ENCODE results near the gene NEDD4L. TPM values are rescaled to one million over a fixed set of nuclear protein-coding genes. Genes with fewer than 3 reads are reported as not detected.
"Not testable (repeated sequence)": the region's sequence is repeated elsewhere in the genome, so short reads cannot be mapped to it uniquely, and the experiment has no call there.

Gene NEDD4L
- polyA plus RNA-seq, 1 donor: 140 TPM

DNA sequence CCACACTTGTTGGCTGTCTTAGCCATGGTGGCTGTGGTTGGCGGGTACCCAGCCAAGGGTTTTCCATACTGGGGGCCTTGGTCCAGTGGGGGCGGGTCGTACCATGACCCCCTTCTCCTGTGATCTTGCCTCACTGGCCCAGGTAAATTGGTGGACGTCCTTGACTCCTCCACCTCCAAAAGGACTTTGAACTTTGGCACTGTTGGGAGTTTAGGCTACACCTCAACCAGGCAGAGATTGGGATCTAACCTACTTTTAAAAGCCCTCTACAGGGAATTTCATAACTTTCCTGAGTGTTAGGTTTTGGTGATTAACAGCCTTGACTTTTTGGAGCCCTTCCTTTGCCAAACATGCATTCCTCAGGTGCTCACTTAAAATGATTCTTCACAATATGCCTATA lies 106.7 kb downstream of the NEDD4L start:
- DNase-seq: no peak

DNA sequence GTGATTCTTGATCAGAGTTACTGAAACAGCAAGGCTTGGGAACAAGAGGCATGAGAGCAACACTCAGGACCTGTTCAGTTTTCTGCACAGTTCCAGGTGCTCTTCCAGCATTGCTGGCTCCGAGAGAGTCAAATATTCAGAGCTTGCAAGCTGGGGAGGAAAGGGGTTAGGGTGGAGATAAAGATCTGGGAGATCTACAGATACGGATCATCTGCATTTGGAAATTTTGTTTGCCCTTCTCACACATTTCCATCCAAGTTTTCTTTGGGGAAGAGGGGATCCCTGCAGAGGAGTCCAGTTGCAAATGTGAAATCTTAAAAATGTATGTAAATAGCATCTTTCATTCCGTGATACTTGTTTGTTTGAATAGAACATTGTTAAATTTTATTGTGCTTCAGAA lies 108.2 kb downstream of the NEDD4L start:
- no peak for DNase-seq

DNA sequence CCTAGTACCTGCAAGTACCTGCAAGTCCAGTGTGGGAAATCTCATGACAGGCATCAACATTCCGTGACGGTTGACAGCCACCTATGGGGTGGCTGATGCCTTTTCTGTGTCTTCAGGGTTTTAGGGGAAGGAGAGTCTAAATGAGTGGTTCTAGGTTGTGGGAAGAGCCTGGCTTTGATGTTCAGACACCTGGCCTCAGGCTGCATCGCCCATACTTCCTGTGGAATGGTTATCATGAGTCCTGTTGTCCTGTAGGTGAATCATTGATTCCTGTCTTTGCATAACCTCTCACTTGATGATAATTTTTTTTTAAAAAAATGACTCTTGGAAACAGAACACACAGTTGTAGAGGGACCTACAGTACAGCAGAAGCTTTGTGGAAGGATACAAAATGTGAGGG lies 108.9 kb downstream of the NEDD4L start:
- no peak for DNase-seq

DNA sequence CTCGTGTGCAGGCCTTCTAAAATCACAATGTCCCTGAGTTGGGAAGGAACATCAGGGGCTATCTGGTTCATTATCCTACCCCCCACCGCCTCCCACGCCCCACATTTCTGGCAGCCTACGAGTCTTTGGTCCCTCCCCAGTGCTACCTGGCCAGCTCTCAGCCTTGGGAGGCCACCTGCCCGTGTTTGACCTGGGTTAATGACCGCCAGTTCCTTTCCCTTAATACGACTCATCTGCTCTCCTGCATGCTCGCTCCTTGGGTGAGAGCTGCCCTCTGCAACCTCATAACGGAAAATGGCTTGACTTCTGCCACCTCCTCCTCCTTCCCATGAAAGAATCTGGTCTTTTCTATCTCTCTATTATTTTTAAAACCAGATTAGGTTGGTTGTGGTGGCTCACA lies 112.5 kb downstream of the NEDD4L start:
- no peak for DNase-seq

DNA sequence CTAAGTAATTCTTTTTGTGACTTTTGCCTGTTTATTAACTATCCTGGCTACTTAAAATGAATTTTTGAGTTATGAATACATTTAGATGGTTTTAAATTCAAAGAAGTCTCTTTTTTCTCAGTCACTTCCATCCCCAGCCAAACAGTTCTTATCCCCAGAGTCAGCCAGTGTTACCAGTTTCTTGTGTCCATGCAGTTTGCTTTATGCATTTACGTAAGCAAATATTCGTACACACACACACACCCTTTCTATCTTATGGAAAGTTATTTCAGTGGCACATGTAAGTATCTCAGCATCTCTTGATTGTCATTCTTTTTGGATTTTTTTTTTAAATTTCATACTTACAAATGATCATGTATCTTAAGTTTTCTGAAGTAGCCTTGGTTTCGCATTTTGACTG lies 113.2 kb downstream of the NEDD4L start:
- DNase-seq: no peak

DNA sequence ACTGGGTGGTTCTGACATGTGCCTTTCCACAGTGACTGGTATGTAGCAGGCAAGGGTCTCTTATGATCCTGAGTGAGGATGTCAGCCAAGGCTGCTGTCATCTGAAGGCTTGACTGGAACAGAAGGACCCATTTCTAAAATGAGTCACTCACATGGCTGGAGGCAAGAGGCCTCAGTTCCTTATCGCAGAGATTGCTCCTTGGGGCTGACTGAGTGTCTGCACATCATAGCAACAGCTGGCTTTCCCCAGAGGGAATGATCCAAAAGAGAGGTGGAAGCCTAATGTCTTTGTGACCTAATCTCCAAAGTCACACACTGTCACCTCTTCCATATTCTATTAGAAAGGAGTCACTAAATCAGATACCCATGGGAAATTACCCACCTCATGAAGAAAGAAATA lies 114.0 kb downstream of the NEDD4L start:
- DNase-seq: no peak

DNA sequence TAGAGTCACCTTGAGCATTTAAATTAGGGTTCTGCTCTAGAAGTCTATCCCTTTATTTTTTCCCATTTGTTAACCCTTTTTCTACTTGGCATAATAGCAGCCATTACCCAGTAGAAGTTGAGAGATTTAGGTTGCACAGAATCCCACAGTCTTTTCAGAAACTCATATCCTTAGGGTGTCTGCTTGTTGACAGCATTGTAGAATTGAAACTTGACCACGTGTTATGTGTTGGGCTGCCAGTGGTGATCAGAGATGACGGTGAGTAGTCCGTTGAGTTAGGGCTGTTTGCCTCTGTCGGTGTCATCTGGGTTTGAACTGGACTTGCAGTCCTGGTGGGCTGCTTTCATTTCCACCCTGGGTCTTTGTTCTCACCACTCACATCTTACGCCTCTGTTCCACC lies 114.4 kb downstream of the NEDD4L start:
- DNase-seq: no peak

DNA sequence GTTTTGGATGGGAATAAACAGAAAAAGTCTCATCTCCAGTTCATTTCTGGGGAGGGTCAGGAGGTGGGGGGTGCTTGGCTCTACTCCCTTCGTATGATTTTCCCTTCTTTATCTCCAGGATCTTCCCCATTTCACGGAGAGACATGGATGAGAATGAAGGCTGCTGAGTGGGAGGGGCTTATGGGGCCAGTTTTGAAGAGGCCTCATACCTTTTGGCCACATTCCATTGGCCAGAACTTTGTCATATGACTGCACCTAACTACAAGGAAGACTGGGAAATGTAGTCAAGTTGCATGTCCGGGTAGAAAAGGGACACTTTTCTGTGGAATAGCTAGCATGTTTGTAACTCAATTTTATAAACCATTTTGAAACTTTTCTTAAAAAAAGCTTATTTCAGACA lies 117.6 kb downstream of the NEDD4L start:
- DNase-seq: no peak

DNA sequence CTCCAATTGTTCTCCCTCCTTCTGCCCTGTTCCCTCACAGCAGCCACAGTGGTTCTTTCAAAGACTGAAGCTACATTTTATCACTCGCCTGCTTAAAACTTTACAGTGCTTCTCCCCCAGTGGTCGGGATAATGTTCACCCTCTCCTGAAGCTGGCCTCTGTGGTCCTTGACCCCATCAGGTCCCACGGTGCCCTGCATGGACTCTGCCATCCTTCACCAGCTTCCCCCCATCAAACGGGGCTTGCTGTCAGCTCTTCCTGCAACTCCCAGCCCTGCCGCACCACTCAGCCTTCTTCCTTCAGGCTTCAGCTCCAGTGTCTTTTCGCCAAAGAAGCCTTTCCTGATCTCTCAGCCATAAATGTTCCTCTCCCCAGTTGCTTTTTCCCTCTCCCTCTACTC lies 118.1 kb downstream of the NEDD4L start:
- DNase-seq: no peak

DNA sequence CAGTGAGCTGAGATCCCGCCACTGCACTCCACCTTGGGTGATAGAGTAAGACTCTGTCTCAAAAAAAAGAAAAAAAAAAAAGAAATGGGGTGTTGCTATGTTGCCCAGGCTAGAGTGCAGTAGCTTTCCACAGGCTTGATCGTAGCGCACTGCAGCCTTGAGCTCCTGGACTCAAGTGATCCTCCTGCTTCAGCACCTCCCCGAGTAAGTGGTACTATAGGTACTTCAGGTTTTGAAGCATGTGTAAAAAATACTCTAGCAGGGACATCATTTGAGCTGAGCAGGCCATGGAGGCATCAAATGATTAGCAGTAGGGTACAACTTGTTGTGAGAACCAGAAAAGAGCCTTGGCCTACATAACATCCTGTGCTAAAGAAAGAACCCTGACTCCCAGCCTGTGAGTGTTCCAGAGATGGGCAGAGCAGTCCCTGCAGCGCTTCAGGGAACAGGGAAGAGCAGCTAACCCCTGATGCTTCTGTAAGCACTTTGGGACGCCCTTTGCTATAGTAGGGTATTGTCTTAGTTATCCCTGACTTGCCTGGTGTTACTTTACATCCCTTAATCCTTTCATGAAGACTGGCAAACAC lies 119.1 kb downstream of the NEDD4L start:
- DNase-seq: no peak

DNA sequence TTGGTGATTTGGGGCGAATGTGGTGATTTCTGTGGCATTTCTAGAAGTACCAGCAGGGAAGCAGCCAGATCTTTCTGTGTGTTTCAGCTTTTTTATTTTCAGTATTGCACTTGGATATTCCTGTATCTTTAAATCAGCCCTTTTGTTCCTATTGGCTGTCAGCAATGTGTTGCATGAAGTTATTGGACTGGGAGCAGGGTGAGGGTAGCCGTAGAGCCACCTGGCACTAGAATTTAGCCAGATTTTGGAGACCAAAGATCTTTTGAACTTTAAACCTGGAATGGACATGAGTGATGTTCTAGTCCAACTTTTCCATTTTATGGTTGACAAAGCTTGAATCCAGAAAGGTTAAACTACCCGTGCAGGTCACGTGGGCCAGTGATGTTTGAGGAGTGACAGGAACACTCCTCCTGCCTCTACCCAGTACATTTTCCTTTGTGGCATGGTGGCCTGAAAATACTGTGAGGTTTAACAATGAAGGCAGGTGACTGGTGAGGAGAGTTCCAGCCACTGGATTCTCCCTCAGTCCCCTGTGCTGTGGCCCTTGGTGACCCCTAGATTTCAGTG lies 122.3 kb downstream of the NEDD4L start:
- no peak for DNase-seq

DNA sequence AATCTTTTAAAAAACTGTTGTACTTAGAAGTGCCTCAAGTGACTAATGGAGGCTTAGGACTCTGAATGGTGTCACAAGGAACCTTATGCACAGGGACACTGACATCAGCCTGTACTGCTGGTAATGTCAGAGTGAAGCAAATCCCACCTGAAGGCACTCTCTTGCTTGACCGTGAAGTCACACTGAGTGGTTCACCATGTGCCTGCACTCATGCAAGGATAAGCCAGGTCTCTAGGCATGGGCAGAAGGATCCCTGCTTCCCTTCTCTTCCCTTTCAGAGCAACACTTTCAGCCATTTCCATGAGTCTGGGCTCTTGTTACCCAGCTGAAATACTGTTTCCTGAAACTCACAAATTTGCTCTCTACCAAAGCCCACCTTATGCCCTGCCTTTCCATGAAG lies 123.0 kb downstream of the NEDD4L start:
- DNase-seq: no peak

DNA sequence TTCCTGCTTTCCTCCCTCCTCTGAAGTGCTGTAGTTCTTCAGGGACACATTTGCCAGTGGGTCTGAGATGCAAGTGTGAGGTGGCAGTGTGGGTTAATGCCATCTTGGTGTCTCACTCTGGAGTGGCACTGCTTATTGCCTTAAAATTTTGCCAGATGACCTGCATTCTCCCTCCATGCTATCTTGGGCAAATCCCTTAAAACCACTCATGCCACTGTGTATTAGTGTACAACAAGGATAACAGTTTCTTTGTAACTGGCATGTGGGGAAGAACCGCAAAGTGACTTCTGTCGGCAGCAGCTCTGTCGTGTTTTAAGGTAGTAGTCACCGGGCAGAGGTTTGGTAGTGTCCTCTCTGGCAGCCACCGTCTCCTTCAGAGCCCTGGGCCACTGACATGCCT lies 124.2 kb downstream of the NEDD4L start:
- DNase-seq: no peak

DNA sequence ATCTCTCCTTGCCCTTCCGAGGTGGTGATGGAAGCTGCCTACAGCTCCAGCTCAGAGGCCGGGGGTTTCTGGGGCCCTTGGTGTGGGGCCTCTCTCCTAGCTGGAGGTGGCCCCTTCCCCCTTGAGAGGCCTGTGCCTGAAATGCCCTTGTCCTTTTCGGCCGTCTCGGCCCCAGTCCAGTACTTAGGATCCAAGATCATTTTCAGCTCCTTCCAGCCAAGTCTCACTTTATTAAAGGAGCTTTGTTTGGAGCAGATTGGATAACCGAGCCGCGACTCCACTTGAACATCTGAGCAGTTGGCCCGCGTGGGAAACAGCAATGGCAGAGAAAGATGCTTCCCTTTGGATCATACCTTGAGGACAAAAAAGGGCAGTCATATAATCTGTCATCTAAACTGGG lies 125.0 kb downstream of the NEDD4L start:
- DNase-seq: no peak

DNA sequence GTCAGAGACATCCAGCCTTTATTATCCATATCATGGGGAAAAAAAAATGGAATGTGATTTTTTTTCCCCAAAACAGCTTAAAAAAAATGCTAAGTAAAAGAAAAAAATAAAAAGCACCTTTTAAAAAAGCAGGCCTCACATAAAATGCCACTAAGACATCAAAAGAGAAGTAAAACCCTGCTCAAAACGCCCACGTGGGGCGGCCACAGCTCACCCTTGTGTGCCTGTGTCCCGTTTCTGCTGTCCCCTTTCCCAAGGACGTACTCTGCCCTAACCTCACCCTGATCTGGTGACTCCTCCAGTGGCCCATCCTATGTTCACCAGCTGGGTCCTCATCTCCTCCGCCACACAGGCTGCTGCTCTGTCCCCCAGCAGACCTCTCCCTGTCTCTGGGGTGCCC lies 125.4 kb downstream of the NEDD4L start:
- no peak for DNase-seq

DNA sequence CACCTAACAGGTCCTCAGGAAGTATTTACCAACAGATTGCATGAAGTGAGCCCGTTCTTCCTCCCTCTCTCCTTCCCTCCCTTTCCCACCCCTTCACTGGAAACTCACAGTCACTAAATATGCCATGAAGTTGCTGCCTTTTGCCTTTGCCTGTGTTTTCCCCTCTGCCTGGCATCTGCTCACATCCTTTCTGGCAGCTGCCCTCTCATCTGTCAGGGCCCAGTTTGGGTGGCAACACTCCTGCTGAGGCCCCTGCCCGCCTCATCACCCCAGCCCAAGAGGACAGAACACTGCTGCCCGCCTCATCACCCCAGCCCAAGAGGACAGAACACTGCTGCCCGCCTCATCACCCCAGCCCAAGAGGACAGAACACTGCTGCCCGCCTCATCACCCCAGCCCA lies 126.0 kb downstream of the NEDD4L start:
- DNase-seq: not testable (repeated sequence)

DNA sequence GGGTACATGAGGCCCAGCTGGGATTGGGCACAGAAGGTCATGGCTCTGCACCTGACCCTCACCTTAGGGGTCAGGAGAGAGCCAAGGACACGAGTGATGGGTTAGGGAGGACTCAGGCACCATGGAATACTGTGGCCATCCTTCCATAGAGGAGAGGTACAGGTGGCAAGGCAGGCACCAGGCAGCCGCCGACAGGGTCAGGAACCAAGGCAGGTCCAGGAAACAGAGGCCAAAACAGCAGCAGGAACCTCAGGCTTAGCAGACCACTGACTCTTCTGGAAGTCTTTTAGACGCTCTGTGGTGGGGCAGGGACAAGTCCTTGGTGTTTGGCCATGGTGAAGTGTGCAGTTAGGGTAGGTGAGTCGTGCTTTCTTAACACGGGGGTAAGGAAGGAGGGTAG lies 128.0 kb downstream of the NEDD4L start:
- DNase-seq: no peak

DNA sequence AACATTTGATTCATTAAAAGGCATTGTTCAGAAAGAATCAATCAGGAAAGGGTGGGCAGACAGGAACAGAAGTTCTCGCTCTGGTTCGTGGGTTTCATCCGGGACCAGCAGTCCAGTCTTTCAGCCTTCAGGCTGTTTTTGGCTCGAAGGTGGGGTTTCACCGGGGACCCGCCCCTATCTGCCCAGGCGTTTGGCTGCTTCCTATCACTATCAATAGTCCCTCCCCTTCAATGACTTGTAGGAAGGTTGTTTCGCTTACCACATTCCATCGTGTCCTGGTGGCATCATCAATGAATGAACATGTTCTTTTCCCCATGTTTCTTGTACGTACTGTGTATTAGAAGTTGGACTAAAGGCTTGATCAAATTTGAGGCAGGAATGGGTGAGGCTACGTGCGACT lies 130.3 kb downstream of the NEDD4L start:
- no peak for DNase-seq

DNA sequence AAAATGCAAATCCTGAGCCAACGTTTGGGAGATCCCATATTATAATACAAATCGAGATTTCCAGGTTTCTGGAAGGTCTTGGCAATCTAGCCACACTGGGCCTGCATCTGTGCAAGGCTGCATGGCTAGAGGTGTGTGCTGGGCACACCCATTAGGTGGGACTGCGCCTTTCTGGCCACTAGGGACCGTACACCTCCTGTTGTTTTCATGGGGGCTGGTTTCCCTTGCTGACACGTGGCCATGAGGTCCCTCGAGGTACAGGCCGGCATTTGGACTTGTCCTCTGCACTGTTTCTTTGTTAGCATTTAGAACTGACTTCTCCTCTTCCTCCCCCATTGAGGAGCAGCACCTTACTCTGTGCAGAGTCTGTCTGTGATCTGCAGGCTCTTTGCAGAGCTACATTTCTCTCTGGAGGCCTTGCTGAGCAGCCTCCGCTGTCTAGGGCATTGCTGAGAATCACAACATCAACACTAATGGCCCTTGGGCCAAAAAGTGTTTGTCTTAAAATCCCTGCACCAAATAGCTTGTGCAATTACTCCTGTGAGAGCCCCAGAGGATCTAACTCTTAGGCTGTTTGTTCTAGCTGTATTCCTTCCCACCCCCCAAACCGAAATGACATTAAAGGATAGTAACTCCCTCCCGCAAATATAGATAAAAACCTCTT lies 131.2 kb downstream of the NEDD4L start:
- DNase-seq: no peak

DNA sequence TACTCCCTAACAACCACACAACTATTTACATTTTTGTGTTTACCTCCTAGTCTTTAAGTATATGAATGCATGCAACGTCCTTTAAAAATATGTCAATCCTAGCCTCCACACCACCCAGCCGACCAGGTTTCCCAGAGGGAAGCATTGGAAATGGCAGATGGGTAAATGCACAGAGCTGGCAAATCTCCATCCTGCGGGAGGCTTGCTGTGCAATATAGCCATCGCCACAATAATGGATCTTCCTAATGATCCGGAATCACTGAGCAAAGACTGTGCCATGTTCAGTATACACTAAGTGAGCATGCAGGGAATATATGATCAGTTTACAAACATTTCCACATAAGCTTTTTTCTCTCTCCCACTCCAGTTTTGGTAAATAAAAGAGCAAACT lies 131.8 kb downstream of the NEDD4L start:
- DNase-seq: no peak

DNA sequence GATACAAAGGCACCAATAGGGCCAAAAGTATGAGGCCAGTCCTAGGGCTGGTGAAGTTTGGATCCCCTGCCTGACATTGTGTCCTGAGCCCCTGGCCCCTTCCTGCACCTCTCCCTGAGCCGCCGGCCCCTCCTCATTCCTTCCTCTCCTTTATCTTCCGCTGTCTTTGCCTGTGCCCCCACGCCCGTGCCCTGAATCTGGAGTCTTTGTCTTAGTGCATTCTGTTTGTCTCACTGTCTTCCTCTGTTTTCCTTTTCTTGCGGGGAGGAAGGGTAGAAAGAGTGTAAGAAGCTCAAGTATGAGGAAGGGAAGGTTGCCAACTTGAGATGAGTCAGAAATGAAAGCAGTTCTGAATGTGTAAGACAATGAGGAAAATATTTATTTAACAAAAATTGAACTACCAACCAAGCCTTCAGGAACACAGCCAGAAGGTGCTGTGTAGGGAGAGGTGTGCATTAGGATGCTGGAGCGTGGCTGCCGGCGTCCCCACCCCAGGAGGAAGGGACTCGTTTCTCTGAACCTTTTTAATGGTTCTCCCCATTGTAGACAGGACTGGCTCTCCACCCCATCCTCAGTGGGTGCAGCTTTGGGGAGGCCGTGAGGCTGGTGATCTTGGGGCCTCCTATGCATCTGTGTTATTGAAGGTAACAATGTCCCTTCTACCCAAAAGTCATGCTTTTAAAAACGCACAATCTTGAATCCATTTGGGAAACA lies 133.1 kb downstream of the NEDD4L start:
- DNase-seq: no peak

DNA sequence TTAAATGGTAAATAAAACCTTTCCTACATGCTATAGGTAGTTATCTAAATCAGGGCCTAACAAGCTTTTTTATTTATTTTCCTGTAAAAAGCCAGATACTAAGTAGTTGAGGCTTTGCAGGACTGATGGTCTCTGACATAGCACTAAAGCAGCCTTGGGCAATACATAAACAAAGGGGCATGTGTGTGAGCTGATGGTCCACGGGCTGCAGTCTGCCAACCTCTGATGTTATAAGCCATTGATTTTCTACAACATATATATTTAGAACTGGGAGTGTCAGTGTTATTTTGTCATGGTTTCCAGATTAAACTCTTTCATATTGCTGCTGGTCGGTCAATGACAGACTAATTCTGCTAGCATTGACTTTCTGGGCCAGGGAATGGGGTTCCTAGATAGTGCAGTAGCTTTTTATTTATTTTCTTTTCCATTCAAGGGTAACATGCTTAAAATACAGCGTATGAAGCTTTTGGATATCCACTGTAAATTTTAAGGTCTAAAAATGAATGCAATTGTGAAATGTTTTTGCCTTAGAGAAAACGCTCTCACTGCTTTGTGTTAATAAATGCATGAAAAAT lies 134.0 kb downstream of the NEDD4L start:
- no peak for DNase-seq

DNA sequence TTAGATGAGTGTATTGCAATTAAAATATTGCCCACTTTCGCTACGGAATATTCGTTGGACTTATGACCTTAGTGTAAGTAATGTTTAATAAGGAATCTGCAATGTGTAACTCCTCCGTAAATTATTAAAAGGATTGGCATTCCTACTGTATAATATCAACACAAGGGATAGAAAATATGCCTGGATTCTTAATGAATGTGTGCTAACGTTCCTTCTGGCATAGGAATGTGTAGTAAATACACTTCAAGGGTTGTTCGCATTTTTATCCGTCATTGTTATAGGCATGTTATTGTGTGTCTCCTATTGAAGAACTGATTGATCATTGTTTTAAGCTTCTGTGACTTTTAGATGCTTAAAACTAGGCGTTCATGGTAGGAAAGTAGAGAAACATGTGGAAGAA lies 134.5 kb downstream of the NEDD4L start:
- no peak for DNase-seq

All from left kidney (tissue), 2 donors.